DOHH2 (cell line): Measurements from ENCODE around the gene RBM17.

Experiments
- EZH2phosphoT487 ChIP-seq: fragments of 200-600 bp; sonication (generic); IDR thresholded peaks from 2 replicates; pipeline ENCODE4 v1.6.1; 2017; ENCODE audit warnings: borderline replicate concordance, mild to moderate bottlenecking, antibody characterized with exemption, low read length, moderate library complexity, mixed read lengths
- TF ChIP-seq, protein P1 (sequence below): fragments of 200-600 bp; sonication (generic); IDR thresholded peaks from one replicate; pipeline ENCODE4 v1.5.1; 2014; ENCODE audit warnings: antibody characterized with exemption, mild to moderate bottlenecking, low read depth, low read length; ENCODE audit not compliant: poor library complexity, severe bottlenecking

DNA sequence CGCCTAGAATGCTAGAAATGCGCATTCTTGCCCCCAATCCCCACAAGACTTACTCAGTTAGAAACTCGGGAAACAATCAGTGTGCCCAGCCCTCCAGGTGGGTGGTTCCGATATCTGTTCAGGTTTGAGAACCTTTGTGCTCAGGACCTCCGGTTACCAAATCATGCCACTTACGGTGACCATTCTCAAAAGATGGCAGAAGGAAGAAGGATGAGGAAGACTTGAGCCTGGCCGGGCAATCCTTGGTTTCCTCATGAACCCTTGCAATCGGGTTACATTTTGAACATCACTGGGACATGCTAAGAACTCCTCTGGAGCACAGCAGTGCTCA is 52.1 kb downstream of the RBM17 start:
- TF ChIP-seq, protein P1, sequence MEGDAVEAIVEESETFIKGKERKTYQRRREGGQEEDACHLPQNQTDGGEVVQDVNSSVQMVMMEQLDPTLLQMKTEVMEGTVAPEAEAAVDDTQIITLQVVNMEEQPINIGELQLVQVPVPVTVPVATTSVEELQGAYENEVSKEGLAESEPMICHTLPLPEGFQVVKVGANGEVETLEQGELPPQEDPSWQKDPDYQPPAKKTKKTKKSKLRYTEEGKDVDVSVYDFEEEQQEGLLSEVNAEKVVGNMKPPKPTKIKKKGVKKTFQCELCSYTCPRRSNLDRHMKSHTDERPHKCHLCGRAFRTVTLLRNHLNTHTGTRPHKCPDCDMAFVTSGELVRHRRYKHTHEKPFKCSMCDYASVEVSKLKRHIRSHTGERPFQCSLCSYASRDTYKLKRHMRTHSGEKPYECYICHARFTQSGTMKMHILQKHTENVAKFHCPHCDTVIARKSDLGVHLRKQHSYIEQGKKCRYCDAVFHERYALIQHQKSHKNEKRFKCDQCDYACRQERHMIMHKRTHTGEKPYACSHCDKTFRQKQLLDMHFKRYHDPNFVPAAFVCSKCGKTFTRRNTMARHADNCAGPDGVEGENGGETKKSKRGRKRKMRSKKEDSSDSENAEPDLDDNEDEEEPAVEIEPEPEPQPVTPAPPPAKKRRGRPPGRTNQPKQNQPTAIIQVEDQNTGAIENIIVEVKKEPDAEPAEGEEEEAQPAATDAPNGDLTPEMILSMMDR = no peak
- no peak for TF ChIP-seq EZH2phosphoT487
